Parathyroid adenoma (tissue), 2 donors: ENCODE measurements around the gene RGS19.

ENCODE experiments used
- H2AFZ ChIP-seq: fragments of 300-600 bp; sonication (generic); one replicate; pipeline ENCODE4 v1.7.0; 2017; ENCODE audit warnings: antibody characterized with exemption, mild to moderate bottlenecking
- H3K27ac ChIP-seq: fragments of 300-600 bp; sonication (generic); one replicate; pipeline ENCODE4 v1.7.0; 2017
- H3K27me3 ChIP-seq: fragments of 300-600 bp; sonication (generic); one replicate; pipeline ENCODE4 v1.7.0; 2017; ENCODE audit warnings: low read length; ENCODE audit not compliant: control insufficient read depth, insufficient read depth
- H3K36me3 ChIP-seq: fragments of 300-600 bp; sonication (generic); one replicate; pipeline ENCODE4 v1.7.0; 2017; ENCODE audit warnings: low read length; ENCODE audit not compliant: control insufficient read depth, insufficient read depth
- H3K4me1 ChIP-seq: fragments of 300-600 bp; sonication (generic); one replicate; pipeline ENCODE4 v1.7.0; 2017; ENCODE audit warnings: control low read depth
- H3K4me2 ChIP-seq: fragments of 300-600 bp; sonication (generic); one replicate; pipeline ENCODE4 v1.7.0; 2017; ENCODE audit warnings: low read length
- H3K4me3 ChIP-seq: fragments of 300-600 bp; sonication (generic); one replicate; pipeline ENCODE4 v1.7.0; 2017; ENCODE audit warnings: low read depth, low read length
- H3K79me2 ChIP-seq: fragments of 300-600 bp; sonication (generic); one replicate; pipeline ENCODE4 v1.7.0; 2017; ENCODE audit warnings: control low read depth
- H3K9ac ChIP-seq: fragments of 300-600 bp; sonication (generic); one replicate; pipeline ENCODE4 v1.7.0; 2017; ENCODE audit warnings: mild to moderate bottlenecking
- H3K9me3 ChIP-seq: fragments of 300-600 bp; sonication (generic); one replicate; pipeline ENCODE4 v1.7.0; 2017; ENCODE audit warnings: low read length; ENCODE audit not compliant: control insufficient read depth
- TF ChIP-seq, protein P1 (sequence below): fragments of 300-600 bp; sonication (generic); IDR thresholded peaks from one replicate; pipeline ENCODE4 v1.7.0; 2017; ENCODE audit warnings: antibody characterized with exemption, mild to moderate bottlenecking
- donor health status: primary hyperparathyroidism.

The RGS19 gene

DNA sequence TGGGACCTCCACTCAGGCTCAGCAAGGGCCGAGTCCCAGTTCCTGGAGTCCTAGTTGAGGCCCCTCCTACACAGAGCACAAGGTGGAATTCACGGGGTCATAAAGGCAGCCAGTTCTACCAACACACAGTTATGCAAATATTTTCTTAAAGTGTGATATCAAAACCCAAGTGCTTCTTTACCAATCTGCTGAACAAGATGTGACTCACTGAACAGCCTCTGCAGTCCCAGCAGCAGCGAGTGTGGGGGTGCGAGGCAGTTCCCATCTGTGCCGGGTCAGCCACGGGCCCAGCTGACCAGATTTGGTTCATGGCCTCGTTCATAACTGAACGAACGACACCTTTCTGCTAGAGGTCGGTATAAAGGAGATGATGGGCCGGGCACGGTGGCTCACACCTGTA is 20.8 kb downstream of the RGS19 start:
- Histone ChIP-seq H3K79me2 (no peaks in the 10 kb centered on the region), H2AFZ (no peak overlapping the region), H3K4me2 (no peak overlapping the region), H3K36me3 (no peaks in the 10 kb centered on the region), H3K27ac (no peak overlapping the region), H3K4me3 (no peak overlapping the region), H3K4me1 (peaks cover 4% of the 10 kb centered on the region), H3K27me3 (no peaks in the 10 kb centered on the region), H3K9me3 (no peaks in the 10 kb centered on the region), H3K9ac (no peak overlapping the region)
- TF ChIP-seq, protein P1, sequence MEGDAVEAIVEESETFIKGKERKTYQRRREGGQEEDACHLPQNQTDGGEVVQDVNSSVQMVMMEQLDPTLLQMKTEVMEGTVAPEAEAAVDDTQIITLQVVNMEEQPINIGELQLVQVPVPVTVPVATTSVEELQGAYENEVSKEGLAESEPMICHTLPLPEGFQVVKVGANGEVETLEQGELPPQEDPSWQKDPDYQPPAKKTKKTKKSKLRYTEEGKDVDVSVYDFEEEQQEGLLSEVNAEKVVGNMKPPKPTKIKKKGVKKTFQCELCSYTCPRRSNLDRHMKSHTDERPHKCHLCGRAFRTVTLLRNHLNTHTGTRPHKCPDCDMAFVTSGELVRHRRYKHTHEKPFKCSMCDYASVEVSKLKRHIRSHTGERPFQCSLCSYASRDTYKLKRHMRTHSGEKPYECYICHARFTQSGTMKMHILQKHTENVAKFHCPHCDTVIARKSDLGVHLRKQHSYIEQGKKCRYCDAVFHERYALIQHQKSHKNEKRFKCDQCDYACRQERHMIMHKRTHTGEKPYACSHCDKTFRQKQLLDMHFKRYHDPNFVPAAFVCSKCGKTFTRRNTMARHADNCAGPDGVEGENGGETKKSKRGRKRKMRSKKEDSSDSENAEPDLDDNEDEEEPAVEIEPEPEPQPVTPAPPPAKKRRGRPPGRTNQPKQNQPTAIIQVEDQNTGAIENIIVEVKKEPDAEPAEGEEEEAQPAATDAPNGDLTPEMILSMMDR, result no peak

DNA sequence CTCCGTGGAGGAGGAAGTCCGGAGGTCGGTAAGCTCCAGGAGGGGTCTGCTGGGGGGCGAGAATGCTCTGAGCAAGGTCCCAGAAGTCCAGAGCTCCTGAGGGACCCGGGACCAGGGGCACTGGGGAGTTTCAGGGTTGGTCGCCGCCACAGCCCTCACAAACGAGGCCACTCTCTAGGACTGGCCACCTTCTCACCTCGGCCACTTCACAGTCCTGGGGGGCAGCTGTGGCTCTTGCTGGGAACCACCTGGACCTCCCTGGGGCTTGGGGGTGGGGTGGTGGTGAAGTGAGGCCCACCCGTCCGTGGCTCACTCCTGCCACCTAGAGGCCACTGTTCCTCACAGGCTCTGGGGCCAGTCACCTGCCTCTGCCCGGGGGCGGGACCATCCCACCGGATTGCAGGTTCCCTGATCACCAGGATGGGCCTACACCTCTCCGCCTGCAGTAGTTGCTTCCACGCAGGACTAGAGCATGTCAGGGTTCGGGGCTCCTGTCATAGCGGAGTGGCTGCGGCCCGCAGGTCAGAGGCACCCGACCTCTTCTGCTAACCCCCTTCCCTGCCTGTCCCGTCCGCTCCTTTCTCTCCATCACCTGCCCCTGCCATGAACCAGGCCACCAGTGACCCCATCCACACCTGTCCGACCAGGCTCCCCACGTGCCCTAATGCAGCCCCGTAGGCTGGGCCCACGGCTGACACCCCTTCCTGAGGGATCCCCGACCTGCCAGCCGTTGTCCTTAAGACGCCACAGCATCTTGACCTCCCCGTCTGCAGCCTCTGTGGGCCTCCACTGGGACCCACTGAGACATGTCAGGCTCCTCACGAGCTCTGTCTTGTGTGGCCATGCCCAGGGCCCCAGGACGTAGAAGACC is 21.5 kb downstream of the RGS19 start:
- H3K27ac ChIP-seq, result peak overlapping the region; percentile 42
- no peaks in the 10 kb centered on the region for H3K36me3 ChIP-seq
- no peaks in the 10 kb centered on the region for H3K9me3 ChIP-seq
- no peaks in the 10 kb centered on the region for H3K79me2 ChIP-seq
- no peak overlapping the region for H3K4me3 ChIP-seq
- H3K9ac ChIP-seq, result no peak overlapping the region
- H2AFZ ChIP-seq, result peak overlapping the region; percentile 17
- TF ChIP-seq, protein P1, result peak; percentile 83
- H3K4me2 ChIP-seq, result peak overlapping the region; percentile 23
- H3K27me3 ChIP-seq, result no peaks in the 10 kb centered on the region
- H3K4me1 ChIP-seq, result peaks cover 4% of the 10 kb centered on the region

DNA sequence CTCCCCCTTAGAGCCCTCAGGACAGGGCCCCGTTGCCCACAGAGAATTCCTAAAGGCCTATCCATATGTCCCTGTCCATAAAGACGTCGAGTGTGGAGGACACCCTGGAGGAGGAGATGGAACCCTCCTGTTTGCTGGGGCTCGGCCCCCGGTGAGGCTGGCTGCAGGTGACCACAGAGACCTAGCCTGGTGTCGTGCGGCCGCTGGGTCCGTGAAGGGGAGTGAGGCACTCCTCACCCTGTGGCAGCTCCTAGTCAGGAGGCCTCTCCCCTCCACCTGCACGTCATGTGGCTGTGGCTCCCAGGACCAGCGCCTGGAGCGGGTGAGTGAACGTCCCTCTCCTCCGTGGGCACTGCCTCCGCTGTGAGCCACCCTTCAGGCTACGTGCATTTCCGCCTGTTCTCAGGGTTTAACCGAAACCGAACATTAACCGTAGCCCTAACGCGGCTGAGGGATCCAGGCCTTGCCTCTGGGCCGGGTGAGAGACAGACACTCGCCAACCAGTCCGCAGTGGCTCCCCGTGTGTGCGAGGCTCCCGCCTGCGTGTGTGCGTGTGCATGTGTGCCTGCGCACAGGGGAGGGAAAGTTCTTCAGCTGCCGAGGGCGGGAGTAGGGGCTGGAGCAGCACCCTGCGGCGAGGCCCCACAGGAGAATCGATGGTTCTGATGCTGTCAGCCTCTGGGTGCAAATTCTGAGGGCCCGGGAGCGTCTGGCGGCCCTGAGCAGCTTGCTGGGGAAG is 22.3 kb downstream of the RGS19 start:
- Histone ChIP-seq H3K4me3 (no peak overlapping the region), H3K27ac (peak overlapping the region; percentile 42), H3K4me1 (peaks cover 2% of the 10 kb centered on the region), H3K27me3 (no peaks in the 10 kb centered on the region), H2AFZ (peak overlapping the region; percentile 17), H3K4me2 (peak overlapping the region; percentile 23), H3K79me2 (no peaks in the 10 kb centered on the region), H3K36me3 (no peaks in the 10 kb centered on the region), H3K9ac (no peak overlapping the region), H3K9me3 (no peaks in the 10 kb centered on the region)
- TF ChIP-seq, protein P1, result no peak

DNA sequence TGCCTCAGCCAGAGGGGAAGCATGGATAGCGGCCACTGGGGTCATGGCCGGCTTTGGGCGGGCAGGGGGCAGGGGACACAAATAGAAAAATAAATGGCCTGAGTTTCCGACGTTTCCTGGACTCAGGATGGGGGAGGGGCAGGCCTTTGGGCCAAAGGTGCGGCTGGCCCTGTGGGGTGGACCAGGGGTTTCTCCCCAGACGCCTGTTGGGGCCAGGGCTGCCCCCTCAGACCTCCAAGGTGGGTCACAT is 22.8 kb downstream of the RGS19 start:
- H3K79me2 ChIP-seq, result no peaks in the 10 kb centered on the region
- H3K4me3 ChIP-seq, result no peak overlapping the region
- no peaks in the 10 kb centered on the region for H3K36me3 ChIP-seq
- no peak overlapping the region for H2AFZ ChIP-seq
- no peak overlapping the region for H3K4me2 ChIP-seq
- no peaks in the 10 kb centered on the region for H3K4me1 ChIP-seq
- TF ChIP-seq, protein P1, result no peak
- H3K9me3 ChIP-seq, result no peaks in the 10 kb centered on the region
- H3K27ac ChIP-seq, result peak overlapping the region; percentile 42
- H3K9ac ChIP-seq, result no peak overlapping the region
- no peaks in the 10 kb centered on the region for H3K27me3 ChIP-seq
